ENCODE results near the gene ME3. TPM values are rescaled to one million over a fixed set of nuclear protein-coding genes. Genes with fewer than 3 reads are reported as not detected.

Gene ME3
- total RNA-seq, 1 donor from 2014 or later, result 0.92 TPM

- Mint-ChIP-seq H3K4me3 (ENCODE audit: unreplicated experiment) (no peak overlapping the region), H3K4me1 (ENCODE audit: unreplicated experiment) (peaks cover 5% of the 10 kb centered on the region), H3K36me3 (ENCODE audit: low read depth, unreplicated experiment) (no peaks in the 10 kb centered on the region), H3K9me3 (ENCODE audit: unreplicated experiment) (no peaks in the 10 kb centered on the region), H3K27ac (ENCODE audit: unreplicated experiment) (peak overlapping the region; percentile 39), H3K27me3 (ENCODE audit: unreplicated experiment) (peaks cover 1% of the 10 kb centered on the region)
- TF ChIP-seq, protein P1, sequence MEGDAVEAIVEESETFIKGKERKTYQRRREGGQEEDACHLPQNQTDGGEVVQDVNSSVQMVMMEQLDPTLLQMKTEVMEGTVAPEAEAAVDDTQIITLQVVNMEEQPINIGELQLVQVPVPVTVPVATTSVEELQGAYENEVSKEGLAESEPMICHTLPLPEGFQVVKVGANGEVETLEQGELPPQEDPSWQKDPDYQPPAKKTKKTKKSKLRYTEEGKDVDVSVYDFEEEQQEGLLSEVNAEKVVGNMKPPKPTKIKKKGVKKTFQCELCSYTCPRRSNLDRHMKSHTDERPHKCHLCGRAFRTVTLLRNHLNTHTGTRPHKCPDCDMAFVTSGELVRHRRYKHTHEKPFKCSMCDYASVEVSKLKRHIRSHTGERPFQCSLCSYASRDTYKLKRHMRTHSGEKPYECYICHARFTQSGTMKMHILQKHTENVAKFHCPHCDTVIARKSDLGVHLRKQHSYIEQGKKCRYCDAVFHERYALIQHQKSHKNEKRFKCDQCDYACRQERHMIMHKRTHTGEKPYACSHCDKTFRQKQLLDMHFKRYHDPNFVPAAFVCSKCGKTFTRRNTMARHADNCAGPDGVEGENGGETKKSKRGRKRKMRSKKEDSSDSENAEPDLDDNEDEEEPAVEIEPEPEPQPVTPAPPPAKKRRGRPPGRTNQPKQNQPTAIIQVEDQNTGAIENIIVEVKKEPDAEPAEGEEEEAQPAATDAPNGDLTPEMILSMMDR (IDR thresholded peaks at IDR 0.05; ENCODE audit: unreplicated experiment), result no peak
- no peak for DNase-seq (ENCODE audit: low spot score)
These were observed 277.3 kb downstream of the ME3 start for GRCh38 chr11:86395061-86395551.

Other genes with a start within 250 kb of the ME3 start
- gene PRSS23, start 127.9 kb upstream of the ME3 start, total RNA-seq (ENCODE audit: unreplicated experiment), result 4.8 TPM

All from endothelial cell (in vitro differentiated cells).